Gastrocnemius medialis (tissue), 4 donors: ENCODE results near the gene PRDX1. TPM values are rescaled to one million over a fixed set of nuclear protein-coding genes. Genes with fewer than 3 reads are reported as not detected.

Experiments used
- ATAC-seq, 2 donors: fragments of 150-250 bp; one replicate each; pipeline ENCODE4 v1.9.1; 2016
- DNase-seq, 2 donors: peaks; one replicate each; pipeline ENCODE4 v3.0.0-alpha.2; 2019
- H3K27ac ChIP-seq, 4 donors: fragments of 200-600 bp; sonication (generic); 1 replicate in 1 of 4; 2 replicates in 3 of 4; pipeline ENCODE4 v1.5.1; 2016 to 2018; ENCODE audit warnings: mild to moderate bottlenecking in 2 of 4, moderate library complexity in 1 of 4
- H3K27me3 ChIP-seq, 3 donors: fragments of 200-600 bp; sonication (generic) in 2 of 3; 1 replicate in 1 of 3; 2 replicates in 2 of 3; pipeline versions ENCODE4 v1.5.1 to v1.6.0; 2016 to 2019; ENCODE audit warnings: mild to moderate bottlenecking in 1 of 3, moderate library complexity in 1 of 3
- H3K36me3 ChIP-seq, 2 donors: fragments of 200-600 bp; sonication (generic) in 1 of 2; one replicate each; pipeline ENCODE4 v1.5.1; 2017 to 2018
- H3K4me1 ChIP-seq, 2 donors: fragments of 200-600 bp; sonication (generic) in 1 of 2; one replicate each; pipeline ENCODE4 v1.5.1; 2016 to 2017; ENCODE audit warnings: mild to moderate bottlenecking in 2 of 2
- H3K4me3 ChIP-seq, 4 donors: fragments of 200-600 bp; sonication (generic) in 3 of 4; 1 replicate in 1 of 4; 2 replicates in 3 of 4; pipeline ENCODE4 v1.5.1; 2016 to 2019; ENCODE audit warnings: mild to moderate bottlenecking in 2 of 4
- H3K9me3 ChIP-seq, 3 donors: fragments of 200-600 bp; sonication (generic) in 2 of 3; 1 replicate in 1 of 3; 2 replicates in 2 of 3; pipeline ENCODE4 v1.5.1; 2016 to 2019
- POLR2A ChIP-seq, 2 donors: fragments of 450-650 bp; IDR thresholded peaks; one replicate each; pipeline ENCODE4 v1.6.1; 2017; ENCODE audit warnings: antibody characterized with exemption in 2 of 2, mild to moderate bottlenecking in 2 of 2, moderate library complexity in 2 of 2
- in situ Hi-C, 4 donors: fragments of 200-750 bp; cut with MboI; loops; one replicate each; pipeline versions ENCODE4 v1.15.0 to v1.8.0; 2017; ENCODE audit warnings: low sequenced_read_pairs in 4 of 4
- intact Hi-C: fragments of 100-400 bp; cut with DNase I; formaldehyde crosslinking; loops from one replicate; pipeline ENCODE4 v1.15.1; 2023; ENCODE audit warnings: low total_unique reads
- total RNA-seq, 4 donors: library from RNA; depleted of rRNA; stranded (reverse); fragments of >200 nt; gene quantifications; one replicate each; pipeline versions ENCODE4 v1.1.0 to v1.2.3, GENCODE V29; 2016
- TF ChIP-seq, protein P1 (sequence below), 5 experiments: fragments of 450-650 bp in 3 of 5; fragments of 200-600 bp in 2 of 5; sonication (generic) in 2 of 5; IDR thresholded peaks in 4 of 5; conservative IDR thresholded peaks in 1 of 5; 1 replicate in 4 of 5; 2 replicates in 1 of 5; pipeline ENCODE4 v1.5.1; 2016 to 2019; ENCODE audit warnings: antibody characterized with exemption in 5 of 5, mild to moderate bottlenecking in 3 of 5, moderate library complexity in 3 of 5

PRDX1 gene
- total RNA-seq, result 100 to 1,000 TPM; 406 to 554 (median 482) TPM

DNA sequence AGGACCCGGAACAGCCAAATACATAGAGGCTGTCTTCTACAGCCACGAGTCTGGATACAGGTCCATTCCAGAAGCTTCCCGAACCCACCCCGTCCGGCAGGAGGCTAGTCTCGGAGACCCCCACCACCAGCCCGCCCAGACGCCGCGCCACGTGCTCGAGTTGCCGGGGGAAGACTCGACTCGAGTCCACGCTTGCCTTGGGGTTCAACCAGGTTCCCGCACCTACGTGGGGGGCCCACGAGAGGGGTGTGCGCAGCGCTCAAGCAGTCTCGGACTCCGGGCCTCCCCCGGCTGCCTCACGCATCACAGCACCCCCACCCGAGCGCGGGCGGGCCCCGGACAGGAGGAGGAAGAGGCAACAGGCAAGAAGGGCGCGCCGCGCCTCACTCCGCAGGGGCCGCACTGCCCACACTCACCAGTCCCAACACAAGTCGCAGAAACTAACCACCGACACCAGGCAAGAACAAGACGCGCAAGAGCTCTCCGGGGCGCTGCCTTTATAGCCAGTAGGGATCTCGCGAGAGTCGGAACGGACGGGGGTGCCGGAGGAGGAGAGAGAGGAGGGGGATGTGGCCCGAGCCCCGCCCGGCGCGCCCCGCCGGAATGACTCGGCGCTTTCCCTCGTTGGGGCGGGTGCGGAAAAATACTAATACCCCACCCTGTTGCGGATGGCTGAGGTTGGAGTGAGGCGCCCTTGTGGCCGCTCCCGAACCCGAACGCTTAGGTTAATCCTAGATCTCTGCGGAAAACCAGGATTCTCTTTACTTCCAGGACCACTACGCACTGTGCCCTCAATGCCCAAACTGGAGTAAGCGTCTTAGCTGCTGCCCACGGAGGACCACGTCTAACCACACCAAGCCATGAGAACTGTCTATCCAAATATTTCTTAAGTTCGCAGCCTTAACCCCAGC lies at the start of gene PRDX1:
PRDX1 (minus strand) TSS at position 472 of the 911 bp plus-strand sequence. CDS start 2,841 bp downstream, outside the sequence.
- H3K4me3 ChIP-seq, result peak within 1 kb of the TSS; percentile 86 to 99 (median 96)
- peak within 1 kb of the TSS; percentile 89 to 98 (median 94) for H3K27ac ChIP-seq
- intact Hi-C loops (loop anchor here (1.0 kb wide), 1 partner anchor 29 kb away; the partner anchor contains the start of gene AKR1A1), in situ Hi-C loops (loop anchor here in 1 of 4 donors (25.0 kb wide), 1 partner anchor 734 kb away; the partner anchor contains the start of genes BEST4 and RPS8)
- DNase-seq (peak; percentile 95), ATAC-seq (peak; percentile 97 to 98)
- no peaks in the 10 kb centered on the region for H3K9me3 ChIP-seq
- peak; percentile 99 for TF ChIP-seq POLR2A (IDR thresholded peaks at IDR 0.05)
- TF ChIP-seq, protein P1, sequence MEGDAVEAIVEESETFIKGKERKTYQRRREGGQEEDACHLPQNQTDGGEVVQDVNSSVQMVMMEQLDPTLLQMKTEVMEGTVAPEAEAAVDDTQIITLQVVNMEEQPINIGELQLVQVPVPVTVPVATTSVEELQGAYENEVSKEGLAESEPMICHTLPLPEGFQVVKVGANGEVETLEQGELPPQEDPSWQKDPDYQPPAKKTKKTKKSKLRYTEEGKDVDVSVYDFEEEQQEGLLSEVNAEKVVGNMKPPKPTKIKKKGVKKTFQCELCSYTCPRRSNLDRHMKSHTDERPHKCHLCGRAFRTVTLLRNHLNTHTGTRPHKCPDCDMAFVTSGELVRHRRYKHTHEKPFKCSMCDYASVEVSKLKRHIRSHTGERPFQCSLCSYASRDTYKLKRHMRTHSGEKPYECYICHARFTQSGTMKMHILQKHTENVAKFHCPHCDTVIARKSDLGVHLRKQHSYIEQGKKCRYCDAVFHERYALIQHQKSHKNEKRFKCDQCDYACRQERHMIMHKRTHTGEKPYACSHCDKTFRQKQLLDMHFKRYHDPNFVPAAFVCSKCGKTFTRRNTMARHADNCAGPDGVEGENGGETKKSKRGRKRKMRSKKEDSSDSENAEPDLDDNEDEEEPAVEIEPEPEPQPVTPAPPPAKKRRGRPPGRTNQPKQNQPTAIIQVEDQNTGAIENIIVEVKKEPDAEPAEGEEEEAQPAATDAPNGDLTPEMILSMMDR (IDR thresholded peaks at IDR 0.05 in 4 of 5, conservative IDR thresholded peaks at IDR 0.05 in 1 of 5), result peak in 2 of 5 experiments; percentile 21 to 23
- peaks cover 15 to 18% of the 10 kb centered on the region in 2 donors for H3K4me1 ChIP-seq
- H3K36me3 ChIP-seq, result peaks cover 0 to 13% of the 10 kb centered on the region in 2 donors
- H3K27me3 ChIP-seq, result no peaks in the 10 kb centered on the region

DNA sequence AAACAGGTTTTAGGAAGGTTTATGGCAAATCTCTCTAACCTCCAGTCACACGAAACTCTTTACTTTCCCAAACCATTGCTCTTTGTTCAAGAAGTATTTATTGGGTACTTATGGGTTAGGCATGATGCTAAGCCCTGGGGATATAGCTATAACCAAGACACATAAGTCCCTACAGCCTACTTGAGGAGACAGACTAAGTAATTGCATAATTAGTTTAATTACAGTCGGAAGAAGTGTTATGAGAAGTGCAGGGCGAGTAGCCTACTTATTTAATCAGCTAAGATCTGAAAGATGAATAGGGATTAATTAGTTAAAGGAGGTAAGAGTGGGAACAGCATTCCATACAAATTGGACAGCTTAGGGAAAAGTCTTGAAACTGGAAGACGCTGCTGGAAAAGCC lies 48.9 kb upstream of the PRDX1 start:
- H3K27me3 ChIP-seq, result no peaks in the 10 kb centered on the region
- no peaks in the 10 kb centered on the region for H3K9me3 ChIP-seq
- ATAC-seq (no peak), DNase-seq (no peak)
- peaks cover 0 to 24% of the 10 kb centered on the region in 2 donors for H3K36me3 ChIP-seq
- no peak for TF ChIP-seq POLR2A (IDR thresholded peaks at IDR 0.05)
- TF ChIP-seq, protein P1 (IDR thresholded peaks at IDR 0.05 in 4 of 5, conservative IDR thresholded peaks at IDR 0.05 in 1 of 5), result no peak
- intact Hi-C loops (loop anchor here (1.0 to 5.0 kb wide), 3 partner anchors 58 to 558 kb away; partner anchors contain the start of genes HECTD3 and UROD), in situ Hi-C loops (loop anchor here in 3 of 4 donors (5.0 to 25.0 kb wide), 3 partner anchors 63 to 558 kb away; partner anchors contain the start of genes HECTD3 (in 1 of the 3) and UROD (in 1 of the 3))
- H3K4me1 ChIP-seq, result peaks cover 0 to 5% of the 10 kb centered on the region in 2 donors
- H3K4me3 ChIP-seq, result no peak overlapping the region
- H3K27ac ChIP-seq, result no peak overlapping the region

DNA sequence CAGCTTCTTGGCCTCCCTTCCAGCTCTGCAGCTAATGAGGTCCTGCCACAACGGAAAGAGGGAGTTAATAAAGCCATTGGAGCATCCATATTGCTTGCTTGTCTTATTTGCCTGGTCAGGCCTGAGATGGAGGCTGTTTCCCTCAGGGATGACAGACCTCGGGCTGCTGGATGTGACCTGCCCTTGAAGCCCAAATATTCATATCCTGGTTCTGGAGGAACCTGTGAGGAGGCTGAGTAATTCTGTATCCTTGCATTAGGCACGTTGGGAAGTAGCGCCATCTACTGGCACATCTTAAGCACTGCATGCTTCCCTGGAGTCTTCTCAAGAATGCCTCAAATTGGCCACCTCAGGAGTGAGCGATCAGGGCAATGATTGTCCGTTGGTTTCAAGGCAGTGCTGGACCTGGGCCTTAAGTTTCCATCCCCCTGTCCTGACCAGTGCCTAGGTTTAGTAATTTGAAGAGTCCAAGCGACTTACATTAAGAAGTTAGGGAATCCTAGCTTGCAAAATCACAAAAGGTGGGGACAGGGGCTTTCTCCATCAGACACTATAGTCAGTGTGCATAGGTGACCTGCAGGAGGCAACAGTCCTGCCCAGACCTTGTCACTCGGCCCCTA lies 48.4 kb upstream of the PRDX1 start:
- TF ChIP-seq, protein P1 (IDR thresholded peaks at IDR 0.05 in 4 of 5, conservative IDR thresholded peaks at IDR 0.05 in 1 of 5), result peak; percentile 91 to 99 (median 93)
- TF ChIP-seq POLR2A (IDR thresholded peaks at IDR 0.05), result no peak
- DNase-seq (peak; percentile 30 to 69), ATAC-seq (peak; percentile 93 to 94)
- Histone ChIP-seq H3K4me1 (peaks cover 0 to 5% of the 10 kb centered on the region in 2 donors), H3K4me3 (no peak overlapping the region), H3K27ac (no peak overlapping the region), H3K27me3 (no peaks in the 10 kb centered on the region), H3K9me3 (no peaks in the 10 kb centered on the region), H3K36me3 (peaks cover 0 to 24% of the 10 kb centered on the region in 2 donors)
- in situ Hi-C loops (loop anchor here (5.0 to 25.0 kb wide), 8 partner anchors 55 to 558 kb away; partner anchors contain the start of genes HECTD3 (in 2 of the 4), UROD (in 2 of the 4), CCDC163 (in 1 of the 4) and MMACHC (in 1 of the 4)), intact Hi-C loops (loop anchor here (1.0 to 5.0 kb wide), 3 partner anchors 58 to 558 kb away; partner anchors contain the start of genes HECTD3 and UROD)

DNA sequence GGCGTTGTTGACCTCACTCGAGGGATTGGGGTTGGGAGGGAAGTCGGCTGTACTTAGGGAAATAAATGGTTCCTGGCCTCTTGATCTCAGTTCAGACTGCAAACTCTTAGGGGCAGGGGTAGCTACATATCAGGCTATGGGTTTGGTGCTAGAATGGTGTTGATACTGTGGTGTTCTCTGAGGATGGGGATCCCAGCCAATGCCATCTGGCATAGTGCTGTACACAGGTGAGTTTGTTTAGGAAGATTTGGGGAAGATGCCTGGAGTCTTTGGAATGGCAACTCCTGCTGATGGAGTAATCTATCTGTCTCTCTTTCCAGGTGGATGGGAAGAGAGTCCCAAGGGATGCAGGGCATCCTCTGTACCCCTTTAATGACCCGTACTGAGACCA lies 47.9 kb upstream of the PRDX1 start:
- no peak overlapping the region for H3K4me3 ChIP-seq
- no peaks in the 10 kb centered on the region for H3K9me3 ChIP-seq
- no peak for DNase-seq
- H3K27ac ChIP-seq, result no peak overlapping the region
- peaks cover 0 to 24% of the 10 kb centered on the region in 2 donors for H3K36me3 ChIP-seq
- intact Hi-C loops, result no loop called here
- ATAC-seq, result no peak
- no peaks in the 10 kb centered on the region for H3K27me3 ChIP-seq
- H3K4me1 ChIP-seq, result peaks cover 0 to 5% of the 10 kb centered on the region in 2 donors
- no peak for TF ChIP-seq POLR2A (IDR thresholded peaks at IDR 0.05)
- TF ChIP-seq, protein P1 (IDR thresholded peaks at IDR 0.05 in 4 of 5, conservative IDR thresholded peaks at IDR 0.05 in 1 of 5), result no peak
- in situ Hi-C loops, result loop anchor here (5.0 to 25.0 kb wide), 7 partner anchors 55 to 557 kb away; partner anchors contain the start of genes HECTD3 (in 2 of the 4), UROD (in 2 of the 4), CCDC163 (in 1 of the 4) and MMACHC (in 1 of the 4)
